ENCODE measurements around the gene PACSIN1.

The PACSIN1 gene

GRCh38 chr6:34455831-34456230 lies 10.0 kb upstream of the PACSIN1 start:
- TF ChIP-seq CTCF (conservative IDR thresholded peaks at IDR 0.05; ENCODE audit: low read depth) = no peak
- no peak overlapping the region for H3K27ac ChIP-seq
- ChIA-PET POLR2A (ENCODE audit: low non-redundant PET) (no interaction called here), CTCF (no interaction called here)
- no peak for DNase-seq (ENCODE audit: low spot score)

- DNase-seq (ENCODE audit: low spot score) = no peak
- POLR2A ChIA-PET (ENCODE audit: low non-redundant PET) = no interaction called here
- TF ChIP-seq CTCF (conservative IDR thresholded peaks at IDR 0.05; ENCODE audit: low read depth) = no peak
- H3K27ac ChIP-seq = no peak overlapping the region
- CTCF ChIA-PET = interaction anchor here (0.6 to 1.1 kb wide), 3 partner anchors 12 to 152 kb away, joined by 3 to 7 read pairs (median 3); no protein-coding TSS in a partner anchor
Observed at GRCh38 chr6:34457382-34457741, 8.5 kb upstream of the PACSIN1 start.

GRCh38 chr6:34457742-34458735 lies 7.8 kb upstream of the PACSIN1 start:
- no peak for DNase-seq (ENCODE audit: low spot score)
- H3K27ac ChIP-seq = no peak overlapping the region
- TF ChIP-seq CTCF (conservative IDR thresholded peaks at IDR 0.05; ENCODE audit: low read depth) = no peak
- POLR2A ChIA-PET (ENCODE audit: low non-redundant PET) = no interaction called here
- CTCF ChIA-PET = interaction anchor here (0.6 kb wide), 1 partner anchor 17 kb away, joined by 7 read pairs; no protein-coding TSS in a partner anchor

- peak; percentile 55 for TF ChIP-seq CTCF (conservative IDR thresholded peaks at IDR 0.05; ENCODE audit: low read depth)
- POLR2A ChIA-PET (ENCODE audit: low non-redundant PET) = interaction anchor here (0.8 kb wide), 1 partner anchor 150 kb away, joined by 3 read pairs; no protein-coding TSS in a partner anchor
- H3K27ac ChIP-seq = peak overlapping the region; percentile 52
- CTCF ChIA-PET = interaction anchor here (0.5 to 2.2 kb wide), 15 partner anchors 12 to 1124 kb away, joined by 3 to 16 read pairs (median 3); no protein-coding TSS in a partner anchor
- peak; percentile 46 for DNase-seq (ENCODE audit: low spot score)
Observed at GRCh38 chr6:34459899-34460593, 5.8 kb upstream of the PACSIN1 start.

GRCh38 chr6:34460796-34461507 lies 4.9 kb upstream of the PACSIN1 start:
- ChIA-PET POLR2A (ENCODE audit: low non-redundant PET) (interaction anchor here (0.8 kb wide), 1 partner anchor 149 kb away, joined by 3 read pairs; no protein-coding TSS in a partner anchor), CTCF (interaction anchor here (0.5 to 2.2 kb wide), 10 partner anchors 13 to 148 kb away, joined by 3 to 16 read pairs (median 4); no protein-coding TSS in a partner anchor)
- no peak for TF ChIP-seq CTCF (conservative IDR thresholded peaks at IDR 0.05; ENCODE audit: low read depth)
- peak overlapping the region; percentile 52 for H3K27ac ChIP-seq
- DNase-seq (ENCODE audit: low spot score) = peak; percentile 37
